ENCODE data around the gene ZCCHC4.
"Not testable (repeated sequence)": the region's sequence is repeated elsewhere in the genome, so short reads cannot be mapped to it uniquely, and the experiment has no call there.

The ZCCHC4 gene

GRCh38 chr4:25367004-25367621 lies 54.5 kb downstream of the ZCCHC4 start:
- H3K4me3 ChIP-seq (ENCODE audit: low read depth, low read length): no peak overlapping the region
- H3K4me1 ChIP-seq: no peaks in the 10 kb centered on the region
- H3K27me3 ChIP-seq: no peaks in the 10 kb centered on the region
- DNase-seq: no peak
- TF ChIP-seq, protein P1, sequence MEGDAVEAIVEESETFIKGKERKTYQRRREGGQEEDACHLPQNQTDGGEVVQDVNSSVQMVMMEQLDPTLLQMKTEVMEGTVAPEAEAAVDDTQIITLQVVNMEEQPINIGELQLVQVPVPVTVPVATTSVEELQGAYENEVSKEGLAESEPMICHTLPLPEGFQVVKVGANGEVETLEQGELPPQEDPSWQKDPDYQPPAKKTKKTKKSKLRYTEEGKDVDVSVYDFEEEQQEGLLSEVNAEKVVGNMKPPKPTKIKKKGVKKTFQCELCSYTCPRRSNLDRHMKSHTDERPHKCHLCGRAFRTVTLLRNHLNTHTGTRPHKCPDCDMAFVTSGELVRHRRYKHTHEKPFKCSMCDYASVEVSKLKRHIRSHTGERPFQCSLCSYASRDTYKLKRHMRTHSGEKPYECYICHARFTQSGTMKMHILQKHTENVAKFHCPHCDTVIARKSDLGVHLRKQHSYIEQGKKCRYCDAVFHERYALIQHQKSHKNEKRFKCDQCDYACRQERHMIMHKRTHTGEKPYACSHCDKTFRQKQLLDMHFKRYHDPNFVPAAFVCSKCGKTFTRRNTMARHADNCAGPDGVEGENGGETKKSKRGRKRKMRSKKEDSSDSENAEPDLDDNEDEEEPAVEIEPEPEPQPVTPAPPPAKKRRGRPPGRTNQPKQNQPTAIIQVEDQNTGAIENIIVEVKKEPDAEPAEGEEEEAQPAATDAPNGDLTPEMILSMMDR (IDR thresholded peaks at IDR 0.05; ENCODE audit: low read depth, low read length): peak; percentile 63
- peaks cover 5% of the 10 kb centered on the region; the same call in 1 of the 2 replicates for H3K36me3 ChIP-seq
- no peaks in the 10 kb centered on the region for H3K9me3 ChIP-seq

GRCh38 chr4:25367877-25368276 lies 55.3 kb downstream of the ZCCHC4 start:
- Histone ChIP-seq H3K9me3 (no peaks in the 10 kb centered on the region), H3K27me3 (no peaks in the 10 kb centered on the region), H3K4me1 (no peaks in the 10 kb centered on the region), H3K4me3 (ENCODE audit: low read depth, low read length) (no peak overlapping the region), H3K36me3 (peaks cover 5% of the 10 kb centered on the region; the same call in 1 of the 2 replicates)
- TF ChIP-seq, protein P1 (IDR thresholded peaks at IDR 0.05; ENCODE audit: low read depth, low read length): no peak
- DNase-seq: no peak

DNA sequence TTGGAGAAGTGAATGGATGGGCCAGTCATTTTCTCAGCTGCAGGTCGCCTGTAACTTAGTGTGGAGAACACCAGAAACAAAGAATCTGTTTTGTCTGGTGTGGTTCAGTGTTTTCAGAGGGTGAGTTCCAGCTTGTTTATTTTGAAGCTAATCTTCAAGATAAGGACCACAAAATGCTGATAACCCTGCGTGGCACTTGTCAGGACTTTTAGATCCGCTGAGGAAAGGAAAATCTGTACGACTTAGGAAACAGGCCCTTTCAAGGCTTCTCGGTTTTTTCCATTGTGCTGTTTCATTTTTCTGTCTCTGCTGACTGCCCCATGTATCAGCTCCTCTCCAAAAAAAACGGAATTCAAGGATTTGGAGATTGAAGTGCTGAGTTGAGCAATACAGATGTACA lies 55.7 kb downstream of the ZCCHC4 start:
- Histone ChIP-seq H3K4me3 (ENCODE audit: low read depth, low read length) (no peak overlapping the region), H3K36me3 (peaks cover 5% of the 10 kb centered on the region; the same call in 1 of the 2 replicates), H3K9me3 (no peaks in the 10 kb centered on the region), H3K27me3 (no peaks in the 10 kb centered on the region), H3K4me1 (no peaks in the 10 kb centered on the region)
- TF ChIP-seq, protein P1 (IDR thresholded peaks at IDR 0.05; ENCODE audit: low read depth, low read length): no peak
- DNase-seq: no peak

DNA sequence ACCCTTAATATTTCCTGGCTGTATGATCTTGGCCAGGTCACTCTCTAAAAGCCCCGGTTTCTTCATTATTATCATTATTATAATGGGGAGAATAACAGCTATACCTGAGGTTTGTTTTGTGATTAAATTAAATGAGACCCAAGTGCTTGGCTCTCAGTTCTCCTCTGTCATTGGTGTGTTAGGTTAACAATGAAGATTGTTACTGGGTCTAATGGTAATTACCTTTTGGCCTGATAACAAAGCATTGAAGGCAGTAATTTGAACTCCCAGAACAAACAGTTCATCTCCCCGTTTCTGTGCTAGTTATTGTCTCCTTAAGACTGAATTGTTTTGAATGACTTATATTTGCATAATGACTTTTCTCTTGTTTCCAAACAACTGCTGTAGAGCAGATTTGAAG lies 57.7 kb downstream of the ZCCHC4 start:
- Histone ChIP-seq H3K27me3 (no peaks in the 10 kb centered on the region), H3K4me3 (ENCODE audit: low read depth, low read length) (no peak overlapping the region), H3K36me3 (peaks cover 5% of the 10 kb centered on the region; the same call in 1 of the 2 replicates), H3K4me1 (no peaks in the 10 kb centered on the region), H3K9me3 (no peaks in the 10 kb centered on the region)
- no peak for DNase-seq
- TF ChIP-seq, protein P1 (IDR thresholded peaks at IDR 0.05; ENCODE audit: low read depth, low read length): no peak

- not testable (repeated sequence) for DNase-seq; H3K9me3 ChIP-seq; H3K27me3 ChIP-seq; H3K4me1 ChIP-seq; H3K4me3 ChIP-seq (ENCODE audit: low read depth, low read length); H3K36me3 ChIP-seq
These were observed 60.0 kb downstream of the ZCCHC4 start for GRCh38 chr4:25372549-25372948.

DNA sequence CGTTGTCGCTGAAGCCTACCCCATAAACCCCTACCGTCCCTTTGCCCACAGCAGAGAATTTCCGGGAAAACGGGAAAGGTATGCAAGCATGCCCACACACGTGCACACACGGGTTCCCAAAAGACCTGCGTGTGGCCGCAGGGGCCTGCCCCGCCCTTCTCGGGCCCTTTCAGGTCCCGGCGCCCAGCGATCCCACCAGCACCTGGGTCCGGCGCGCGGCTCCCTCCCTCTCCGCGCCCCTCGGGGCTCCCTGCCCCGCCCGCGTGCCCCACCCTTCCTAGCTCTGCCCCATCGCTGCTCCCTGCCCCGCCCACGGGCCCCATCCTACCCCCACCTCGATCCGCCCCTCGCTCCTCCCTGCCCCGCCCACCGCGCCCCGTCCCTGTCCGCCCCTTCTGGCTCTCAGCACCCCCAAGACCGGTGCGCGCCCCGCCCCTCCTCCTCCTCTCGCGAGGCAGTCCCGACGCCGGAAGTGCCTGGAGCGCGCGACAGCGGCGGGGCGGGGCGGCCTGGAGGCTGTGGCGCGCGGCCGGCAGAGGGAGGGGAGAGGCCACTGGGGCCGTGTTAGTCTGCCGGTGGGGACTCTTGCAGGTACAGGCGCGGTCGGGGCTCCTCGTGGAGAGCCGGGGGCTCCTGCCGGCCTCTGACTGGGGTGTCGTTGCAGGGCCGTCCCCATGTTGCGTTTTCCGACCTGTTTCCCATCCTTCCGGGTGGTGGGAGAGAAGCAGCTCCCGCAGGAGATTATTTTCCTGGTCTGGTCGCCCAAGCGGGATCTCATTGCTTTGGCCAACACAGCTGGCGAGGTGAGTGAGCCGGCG lies 64.4 kb downstream of the ZCCHC4 start, which contains the start of gene ANAPC4:
ANAPC4 (plus strand) TSS at position 510 of the 818 bp plus-strand sequence; CDS start at position 675, 165 bp downstream.
- Histone ChIP-seq H3K4me3 (ENCODE audit: low read depth, low read length) (peak within 1 kb of the TSS; percentile 93), H3K36me3 (no peaks in the 10 kb centered on the region), H3K9me3 (no peaks in the 10 kb centered on the region; the same call in 1 of the 2 replicates), H3K27me3 (no peaks in the 10 kb centered on the region), H3K4me1 (no peaks in the 10 kb centered on the region)
- DNase-seq: peak; percentile 96
- TF ChIP-seq, protein P1 (IDR thresholded peaks at IDR 0.05; ENCODE audit: low read depth, low read length): no peak
